ENCODE measurements around the gene CCDC71.

CCDC71 gene

GRCh38 chr3:49198161-49198560 is 32.0 kb upstream of the CCDC71 start:
- DNase-seq (ENCODE audit: insufficient read length, low spot score): no peak
- no peak for FAIRE-seq
- no peak for TF ChIP-seq CTCF (IDR thresholded peaks at IDR 0.05; ENCODE audit: insufficient read depth, missing control alignments)

- no peak for TF ChIP-seq CTCF (IDR thresholded peaks at IDR 0.05; ENCODE audit: insufficient read depth, missing control alignments)
- DNase-seq (ENCODE audit: insufficient read length, low spot score) (no peak), FAIRE-seq (no peak)
These were observed 25.6 kb upstream of the CCDC71 start for GRCh38 chr3:49191741-49192140.

- TF ChIP-seq CTCF (IDR thresholded peaks at IDR 0.05; ENCODE audit: insufficient read depth, missing control alignments): no peak
- FAIRE-seq (no peak), DNase-seq (ENCODE audit: insufficient read length, low spot score) (no peak)
These were observed 17.7 kb upstream of the CCDC71 start for GRCh38 chr3:49183873-49184272.

GRCh38 chr3:49182682-49183081 is 16.6 kb upstream of the CCDC71 start:
- no peak for TF ChIP-seq CTCF (IDR thresholded peaks at IDR 0.05; ENCODE audit: insufficient read depth, missing control alignments)
- FAIRE-seq: no peak
- DNase-seq (ENCODE audit: insufficient read length, low spot score): no peak

- FAIRE-seq (no peak), DNase-seq (ENCODE audit: insufficient read length, low spot score) (no peak)
- TF ChIP-seq CTCF (IDR thresholded peaks at IDR 0.05; ENCODE audit: insufficient read depth, missing control alignments): no peak
These were observed 15.2 kb upstream of the CCDC71 start for GRCh38 chr3:49181351-49181750.

GRCh38 chr3:49180116-49180515 is 14.0 kb upstream of the CCDC71 start:
- no peak for TF ChIP-seq CTCF (IDR thresholded peaks at IDR 0.05; ENCODE audit: insufficient read depth, missing control alignments)
- FAIRE-seq: no peak
- no peak for DNase-seq (ENCODE audit: insufficient read length, low spot score)

GRCh38 chr3:49177073-49177472 is 10.9 kb upstream of the CCDC71 start:
- FAIRE-seq (no peak), DNase-seq (ENCODE audit: insufficient read length, low spot score) (no peak)
- TF ChIP-seq CTCF (IDR thresholded peaks at IDR 0.05; ENCODE audit: insufficient read depth, missing control alignments): no peak
